HG03469 (cell line): ENCODE data around the gene CST7.

Experiments
- ATAC-seq: cut with Tn5 transposase; IDR thresholded peaks from one replicate; pipeline ENCODE4 v1.9.1; 2021; ENCODE audit warnings: mild to moderate bottlenecking, moderate library complexity, moderate number of reproducible peaks; ENCODE audit not compliant: unreplicated experiment

CST7 gene

GRCh38 chr20:24963672-24964505, 14.8 kb downstream of the CST7 start:
- no peak for ATAC-seq

DNA sequence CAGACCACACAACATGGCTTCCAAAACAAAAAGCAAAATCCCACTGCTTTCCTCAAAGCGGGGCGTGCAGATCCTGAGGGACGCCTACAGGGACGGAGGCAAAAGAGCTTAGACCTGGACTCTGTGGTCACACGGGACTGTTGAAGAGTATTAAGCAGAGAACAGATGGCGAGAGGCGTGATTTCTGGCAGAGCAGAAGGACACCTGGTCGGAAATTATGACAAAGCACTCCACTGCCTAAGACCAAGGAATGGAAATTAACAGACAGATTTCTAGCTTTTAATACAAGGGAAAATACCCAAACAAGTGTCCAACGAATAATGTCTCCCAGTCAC, 15.4 kb downstream of the CST7 start:
- no peak for ATAC-seq

DNA sequence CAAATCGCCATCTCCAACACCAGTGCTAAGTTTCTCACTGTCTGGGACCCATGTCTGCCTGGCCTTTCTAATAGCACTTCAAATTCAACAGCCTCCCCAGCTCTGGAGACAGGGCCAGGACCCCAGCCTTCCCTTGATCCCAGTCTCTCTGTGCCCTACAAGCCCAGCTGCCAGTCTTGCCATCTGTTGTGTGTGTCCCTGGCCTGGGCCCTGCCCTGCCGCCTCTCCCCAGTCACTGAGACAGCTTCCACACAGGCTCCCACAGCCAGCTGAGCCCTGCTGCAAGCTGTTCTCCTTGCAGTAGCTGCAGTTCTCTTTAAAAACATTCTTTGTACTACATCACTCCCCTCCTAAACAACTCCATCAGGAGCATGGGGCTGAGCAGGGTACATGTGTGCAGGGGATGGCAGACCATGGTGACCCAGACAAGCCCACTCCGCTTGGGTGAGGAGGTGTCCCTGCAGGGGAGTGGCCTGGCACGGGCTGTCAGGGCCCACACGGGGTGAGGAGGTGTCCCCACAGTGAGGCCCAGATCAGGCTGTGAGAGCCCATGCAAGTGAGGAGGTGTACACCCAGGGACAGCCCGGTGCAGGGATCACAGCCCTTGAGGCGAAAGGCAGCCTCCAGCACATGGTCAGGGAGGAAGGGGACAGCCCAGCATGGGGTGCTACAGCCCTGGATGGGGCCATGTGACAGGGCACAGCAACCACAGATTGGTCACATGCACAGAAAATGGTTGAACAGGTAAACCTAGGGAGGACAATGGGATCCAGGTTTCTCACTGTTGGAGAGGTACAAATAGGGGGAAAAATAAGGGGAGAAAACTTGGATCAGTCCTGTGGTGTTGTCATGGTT, 16.2 kb downstream of the CST7 start:
- ATAC-seq: no peak

GRCh38 chr20:24966317-24967012, 17.4 kb downstream of the CST7 start:
- no peak for ATAC-seq

- ATAC-seq: no peak
Observed at GRCh38 chr20:24968278-24968800, 19.3 kb downstream of the CST7 start.

DNA sequence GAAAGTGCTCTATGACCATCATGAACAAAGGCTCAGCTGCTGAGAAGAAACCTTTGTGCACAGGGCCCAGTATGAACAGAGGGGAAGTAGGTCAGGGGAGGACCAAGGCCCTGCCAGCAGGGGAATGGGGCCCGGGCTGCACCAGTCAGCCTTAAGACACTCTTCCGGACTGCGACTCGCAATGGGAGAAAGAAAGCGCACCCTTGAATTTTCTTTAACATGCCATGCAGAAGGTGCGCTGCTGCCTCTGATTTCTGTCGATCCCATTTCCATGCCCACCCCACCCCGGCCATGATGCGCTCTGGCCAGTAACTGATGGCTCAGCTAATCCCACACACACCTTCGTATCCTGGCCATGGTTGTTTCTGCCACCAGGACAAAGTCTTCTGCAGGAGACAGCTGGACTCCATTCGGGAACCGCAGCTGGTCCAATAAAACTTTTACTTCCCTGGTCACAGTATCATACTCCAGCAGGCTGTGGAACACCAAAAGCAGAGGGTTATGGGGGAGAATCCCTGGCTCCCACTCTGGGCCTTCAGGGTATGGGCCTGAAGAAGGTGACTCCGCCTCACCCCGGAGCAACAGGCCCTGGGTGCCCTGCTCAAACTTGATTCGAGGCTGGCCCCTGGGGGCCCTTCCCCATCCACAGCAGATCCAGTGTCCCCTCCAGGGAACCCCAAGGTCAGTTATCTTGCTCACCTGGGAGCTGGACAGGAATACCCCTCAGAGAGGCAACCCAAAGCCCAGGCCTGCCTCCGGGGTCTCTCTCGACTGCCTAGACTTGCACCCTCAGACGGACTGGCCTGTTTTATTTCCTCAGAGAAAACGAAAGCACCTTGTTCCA, 20.3 kb downstream of the CST7 start:
- ATAC-seq: no peak

- ATAC-seq: no peak
Observed at GRCh38 chr20:24970030-24970553, 21.0 kb downstream of the CST7 start.

- no peak for ATAC-seq
Observed at GRCh38 chr20:24970754-24971153, 21.7 kb downstream of the CST7 start.

DNA sequence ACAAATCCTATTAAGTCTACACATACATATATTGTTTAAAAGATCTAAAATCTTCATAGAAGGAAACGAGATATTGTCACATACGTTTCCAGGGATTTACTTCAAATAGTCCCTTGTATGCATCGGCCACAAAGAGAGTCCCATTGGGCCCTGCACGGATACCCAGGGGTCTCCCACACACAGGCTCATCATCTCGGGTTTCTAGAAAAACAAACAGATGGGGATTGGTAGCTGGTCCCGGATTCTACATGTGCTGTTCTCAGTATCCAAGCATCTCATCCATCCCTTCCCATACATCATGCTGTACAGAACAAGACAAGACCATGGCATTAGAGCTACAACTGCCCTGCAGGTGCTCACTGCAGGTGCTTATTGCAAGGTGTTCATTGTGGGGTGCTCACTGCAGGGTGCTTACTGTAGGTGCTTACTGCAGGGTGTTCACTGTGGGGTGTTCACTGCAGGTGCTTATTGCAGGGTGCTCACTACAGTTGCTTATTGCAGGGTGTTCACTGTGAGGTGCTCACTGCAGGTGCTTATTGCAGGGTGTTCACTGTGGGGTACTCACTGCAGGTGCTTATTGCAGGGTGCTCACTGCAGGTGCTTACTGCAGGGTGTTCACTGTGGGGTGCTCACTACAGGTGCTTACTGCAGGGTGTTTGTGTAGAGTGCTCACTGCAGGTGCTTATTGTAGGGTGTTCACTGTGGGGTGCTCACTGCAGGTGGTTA, 22.5 kb downstream of the CST7 start:
- no peak for ATAC-seq

DNA sequence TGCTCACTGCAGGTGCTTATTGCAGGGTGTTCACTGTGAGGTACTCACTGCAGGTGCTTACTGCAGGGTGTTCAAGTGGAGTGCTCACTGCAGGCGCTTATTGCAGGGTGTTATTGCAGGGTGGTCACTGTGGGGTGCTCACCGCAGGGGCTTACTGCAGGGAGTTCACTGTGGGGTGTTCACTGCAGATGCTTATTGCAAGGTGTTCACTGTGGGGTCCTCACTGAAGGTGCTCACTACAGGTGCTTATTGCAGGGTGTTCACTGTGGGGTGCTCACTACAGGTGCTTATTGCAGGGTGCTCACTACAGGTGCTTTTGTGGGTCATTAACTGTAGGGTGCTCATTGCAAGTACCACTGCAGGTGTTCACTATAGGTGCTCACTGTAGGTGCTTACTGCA, 23.3 kb downstream of the CST7 start:
- no peak for ATAC-seq

DNA sequence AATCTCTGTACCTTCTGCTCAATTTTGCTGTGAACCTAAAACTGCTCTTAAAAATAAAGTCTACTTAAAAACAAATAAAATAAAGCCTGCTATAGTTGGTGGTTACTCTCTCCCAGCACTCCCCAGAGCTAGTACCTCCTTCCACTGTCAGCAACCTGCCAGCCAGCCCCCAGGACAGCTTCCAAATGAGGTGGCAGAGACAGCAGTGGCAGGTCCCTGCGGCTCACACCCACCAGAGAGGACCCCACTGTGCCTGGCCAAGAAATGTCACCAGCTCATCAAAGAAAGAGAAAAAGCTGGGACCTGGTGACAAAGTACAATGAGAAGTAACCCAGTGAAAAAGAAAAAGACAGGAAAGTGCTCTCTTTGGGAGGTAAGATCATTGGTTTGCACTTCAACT, 28.3 kb downstream of the CST7 start:
- ATAC-seq: no peak

DNA sequence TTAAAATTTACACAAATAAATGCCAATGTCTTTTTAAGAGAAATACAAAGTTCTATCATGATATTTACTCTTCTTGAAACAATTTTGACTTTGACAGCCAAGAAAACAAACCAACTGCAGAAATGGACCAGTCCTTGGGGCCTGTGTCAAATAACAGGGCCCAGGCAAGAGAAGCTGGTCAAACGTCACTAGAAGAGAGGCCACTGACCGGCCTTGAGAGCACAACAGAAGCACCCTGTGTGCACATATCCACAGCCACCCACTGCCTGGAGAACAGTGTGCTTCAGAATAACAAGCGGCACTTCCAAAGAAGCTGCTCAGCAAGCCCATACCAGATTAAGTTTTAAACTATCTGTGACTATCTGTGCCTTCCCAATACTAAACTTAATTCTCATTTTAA, 28.7 kb downstream of the CST7 start:
- no peak for ATAC-seq

DNA sequence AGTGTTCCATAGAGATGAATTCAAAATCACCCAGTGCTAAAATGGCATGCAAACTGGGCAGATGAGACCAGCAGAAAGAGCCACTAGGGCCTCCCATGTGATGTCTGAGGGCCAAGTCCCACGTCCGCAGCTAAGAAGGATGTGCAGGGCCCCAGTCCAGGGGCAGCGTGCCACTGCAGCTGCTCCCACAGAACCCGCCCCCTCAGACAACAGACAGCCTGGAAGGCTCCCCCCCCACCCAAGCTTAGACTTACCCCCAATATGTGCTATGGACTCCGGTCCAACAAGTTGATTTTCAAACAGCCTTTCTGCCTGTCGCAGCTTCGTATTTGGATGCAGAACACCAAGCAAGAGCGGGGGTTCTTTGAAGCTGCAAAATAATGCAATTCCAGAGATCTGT, 29.4 kb downstream of the CST7 start:
- ATAC-seq: no peak

DNA sequence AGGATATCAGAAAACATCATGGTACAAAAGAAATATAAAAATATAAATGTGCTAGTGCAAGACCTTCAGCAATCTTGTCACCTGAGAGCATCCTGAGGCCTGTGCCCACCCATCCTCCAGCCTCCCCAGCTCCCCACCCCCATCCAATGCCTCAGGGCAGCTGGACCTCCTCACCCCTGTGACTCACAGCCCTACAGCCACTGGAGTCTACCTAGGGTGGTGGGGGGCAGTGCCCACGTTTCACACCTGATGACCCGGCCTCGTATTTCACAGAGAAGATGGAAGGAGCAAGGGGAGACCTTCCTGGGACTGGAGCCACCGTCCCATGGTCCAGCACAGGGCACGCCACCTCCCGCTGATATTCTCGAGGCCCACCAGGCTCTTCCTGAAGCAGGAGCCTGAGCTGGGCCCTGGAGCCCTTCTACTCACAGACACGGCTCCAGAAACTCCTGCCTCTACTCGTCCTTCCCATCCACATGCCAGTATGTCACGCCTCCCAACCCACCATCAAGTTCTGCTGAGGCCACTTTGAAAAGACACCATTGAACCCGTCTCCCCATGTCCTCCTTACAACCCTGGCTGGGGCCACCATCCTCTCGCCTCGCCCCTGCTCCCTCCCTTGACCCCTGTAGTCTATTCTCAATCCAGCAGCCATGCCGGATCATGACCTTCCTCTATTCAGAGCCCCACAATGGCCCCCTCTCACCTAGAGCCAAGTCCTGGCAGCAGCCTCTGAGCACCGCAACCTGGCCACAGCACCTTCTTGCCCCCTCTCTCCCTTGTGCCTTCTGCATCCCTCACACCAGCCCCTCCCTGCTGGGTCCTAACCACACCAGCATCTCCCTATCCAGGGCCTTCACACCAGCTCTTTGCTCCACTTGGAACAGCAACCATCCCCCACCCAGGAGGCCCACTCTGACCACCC, 30.2 kb downstream of the CST7 start:
- no peak for ATAC-seq

DNA sequence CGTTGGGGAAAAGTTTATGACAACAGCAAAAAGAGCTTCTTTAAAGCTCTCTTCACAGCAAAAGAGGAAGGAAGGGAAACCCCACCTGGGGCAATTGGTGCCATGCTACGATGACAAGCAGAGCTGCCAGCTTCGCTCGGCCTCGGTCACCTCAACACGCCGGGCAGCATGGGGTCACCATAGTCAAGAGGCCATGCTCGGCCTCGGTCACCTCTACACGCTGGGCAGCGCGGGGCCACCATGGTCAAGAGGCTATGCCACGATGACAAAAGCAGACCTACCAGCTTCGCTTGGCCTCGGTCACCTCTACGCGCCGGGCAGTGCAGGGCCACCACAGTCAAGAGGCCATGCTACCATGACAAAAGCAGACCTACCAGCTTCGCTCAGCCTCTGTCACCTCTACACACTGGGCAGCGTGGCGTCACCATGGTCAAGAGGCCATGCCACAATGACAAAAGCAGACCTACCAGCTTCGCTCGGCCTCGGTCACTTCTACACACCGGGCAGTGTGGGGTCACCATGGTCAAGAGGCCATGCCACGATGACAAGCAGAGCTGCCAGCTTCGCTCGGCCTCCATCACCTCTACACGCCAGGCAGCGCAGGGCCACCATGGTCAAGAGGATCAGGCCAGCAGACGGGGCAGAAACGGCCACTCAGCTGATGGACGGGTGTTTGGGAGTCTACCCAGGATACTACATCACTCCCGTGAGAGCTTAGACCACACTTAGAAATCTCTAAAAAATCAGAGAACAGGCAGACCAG, 31.4 kb downstream of the CST7 start:
- ATAC-seq: no peak

DNA sequence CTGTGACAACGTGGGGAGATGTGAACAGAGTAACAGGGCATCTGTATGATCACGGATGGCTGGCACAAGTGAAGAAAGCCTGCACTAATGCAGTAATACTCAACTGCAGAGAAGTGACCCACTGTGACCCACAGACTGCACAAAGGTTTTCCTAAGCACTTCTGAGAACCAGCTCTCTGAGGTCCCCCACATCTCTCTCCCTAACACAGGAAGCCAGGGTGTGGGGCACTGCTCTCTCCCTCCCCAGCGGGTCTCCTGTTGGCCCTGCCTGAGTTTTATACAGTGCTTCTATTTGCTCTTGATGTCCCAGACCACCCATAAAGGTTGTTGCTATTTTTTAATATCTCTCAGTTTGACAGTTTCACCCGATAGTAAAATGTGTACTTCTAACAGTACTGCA, 32.2 kb downstream of the CST7 start:
- no peak for ATAC-seq

- ATAC-seq: no peak
Observed at GRCh38 chr20:24981790-24982189, 32.7 kb downstream of the CST7 start.

- ATAC-seq: no peak
Observed at GRCh38 chr20:24983896-24984295, 34.8 kb downstream of the CST7 start.
